K562 (cell line): ENCODE data around the gene XPA. TPM values are rescaled to one million over a fixed set of nuclear protein-coding genes. Genes with fewer than 3 reads are reported as not detected.

ENCODE experiments used
- AFF1 ChIP-seq, 2 experiments: fragments of 450-650 bp; IDR thresholded peaks; 2 replicates each; pipeline ENCODE4 v1.6.1; 2018; ENCODE audit warnings: mild to moderate bottlenecking in 2 of 2, low read depth in 1 of 2; ENCODE audit not compliant: partially characterized antibody in 2 of 2
- ARID4B ChIP-seq: sonication (generic); formaldehyde crosslinking; IDR thresholded peaks from 2 replicates; pipeline ENCODE4 v1.8.0; 2022; ENCODE audit warnings: mild to moderate bottlenecking, missing genetic modification reagents
- CGGBP1 ChIP-seq: fragments of 250-450 bp; sonication (Bioruptor Pico); IDR thresholded peaks from 2 replicates; pipeline ENCODE4 v1.9.0; 2021; ENCODE audit warnings: mild to moderate bottlenecking
- CLOCK ChIP-seq: fragments of 250-450 bp; sonication (Bioruptor Pico); IDR thresholded peaks from 2 replicates; pipeline ENCODE4 v1.4.0; 2020; ENCODE audit warnings: mild to moderate bottlenecking, moderate library complexity, borderline replicate concordance
- DACH1 ChIP-seq: fragments of 450-650 bp; IDR thresholded peaks from 2 replicates; pipeline ENCODE4 v1.6.1; 2018; ENCODE audit not compliant: partially characterized antibody
- EP400 ChIP-seq: fragments of 450-650 bp; IDR thresholded peaks from 2 replicates; pipeline ENCODE4 v1.6.1; 2017; ENCODE audit warnings: antibody characterized with exemption, mild to moderate bottlenecking, moderate library complexity
- GTF2B ChIP-seq: IDR thresholded peaks from 2 replicates; pipeline ENCODE4 v1.6.1; 2011; ENCODE audit not compliant: insufficient read length; ENCODE audit errors: extremely low read depth
- HNRNPUL1 ChIP-seq: fragments of 200-400 bp; formaldehyde crosslinking; IDR thresholded peaks from 2 replicates; pipeline ENCODE4 v1.6.1; 2017; ENCODE audit warnings: low read length
- MAFK ChIP-seq: IDR thresholded peaks from 2 replicates; pipeline ENCODE4 v1.6.1; 2011; ENCODE audit warnings: low read length, improper control_type of control experiment
- MED1 ChIP-seq: sonication (generic); formaldehyde crosslinking; IDR thresholded peaks from 2 replicates; pipeline ENCODE4 v1.8.1; 2023; ENCODE audit warnings: missing genetic modification reagents, borderline replicate concordance
- NCOA6 ChIP-seq: fragments of 450-650 bp; IDR thresholded peaks from 2 replicates; pipeline ENCODE4 v1.6.1; 2017; ENCODE audit warnings: mild to moderate bottlenecking
- NONO ChIP-seq, 2 experiments: fragments of 200-400 bp in 1 of 2; fragments of 450-650 bp in 1 of 2; formaldehyde crosslinking in 1 of 2; IDR thresholded peaks; 2 replicates each; pipeline ENCODE4 v1.6.1; 2017; ENCODE audit warnings: low read depth in 2 of 2, mild to moderate bottlenecking in 2 of 2, moderate library complexity in 2 of 2, low read length in 1 of 2
- PPARD ChIP-seq: fragments of 250-450 bp; sonication (Bioruptor Pico); IDR thresholded peaks from 2 replicates; pipeline ENCODE4 v1.8.0; 2022; ENCODE audit warnings: inconsistent platforms, mild to moderate bottlenecking, moderate library complexity
- TAF15 ChIP-seq: fragments of 200-400 bp; formaldehyde crosslinking; IDR thresholded peaks from 2 replicates; pipeline ENCODE4 v1.6.1; 2017; ENCODE audit warnings: mild to moderate bottlenecking, low read depth, low read length, moderate library complexity
- polyA plus RNA-seq, 8 experiments: library from polyadenylated mRNA; depleted of rRNA in 4 of 8; stranded (reverse) in 5 of 8; unstranded in 3 of 8; fragments of >200 nt; fragmentation: Nextera tagmentation in 2 of 8; fragmentation: Illumina TruSeq in 1 of 8; extraction: Ambion mirVana in 2 of 8; extraction: Trizol in 1 of 8; gene quantifications; 2 replicates each; pipeline versions ENCODE4 v1.2.1 to v1.2.3, GENCODE V29; 2011 to 2014; ENCODE audit warnings: inconsistent platforms in 1 of 8, missing spikeins in 1 of 8
- total RNA-seq, 7 experiments: library from RNA; depleted of rRNA in 6 of 7; stranded (reverse); fragments of >200 nt in 6 of 7; fragmentation: Illumina TruSeq in 2 of 7; extraction: Trizol in 2 of 7; gene quantifications; 2 replicates each; pipeline versions ENCODE4 v1.2.1 to v1.2.3, GENCODE V29; 2011 to 2021; ENCODE audit warnings: low replicate concordance in 1 of 7

The XPA gene
- total and polyA plus RNA-seq, 9 of the 15 experiments (the other 6 are each of a cell fraction or from before 2014, with no cell fraction given), result 5.1 to 18.2 (median 14.1) TPM

- TF ChIP-seq AFF1 (IDR thresholded peaks at IDR 0.05; ENCODE audit: low read depth in 1 of 2, partially characterized antibody in 2 of 2) (no peak), CLOCK (CRISPR knock-in tag) (no peak), NCOA6 (no peak), TAF15 (no peak), EP400 (peak; percentile 57; the same call in 1 of the 2 replicates), MED1 (no peak), PPARD (no peak), NONO (IDR thresholded peaks at IDR 0.05; ENCODE audit: low read depth in 2 of 2, low read length in 1 of 2) (peak in 1 of 2 experiments; percentile 88; a peak in 2 of 4 replicates), CGGBP1 (CRISPR knock-in tag) (no peak), HNRNPUL1 (no peak), MAFK (no peak), GTF2B (no peak), DACH1 (no peak), ARID4B (CRISPR knock-in tag) (no peak)
These were observed at the start of gene XPA (continued) for GRCh38 chr9:97696803-97697601.
